Measurements from ENCODE around the gene PFDN4.

The PFDN4 gene

DNA sequence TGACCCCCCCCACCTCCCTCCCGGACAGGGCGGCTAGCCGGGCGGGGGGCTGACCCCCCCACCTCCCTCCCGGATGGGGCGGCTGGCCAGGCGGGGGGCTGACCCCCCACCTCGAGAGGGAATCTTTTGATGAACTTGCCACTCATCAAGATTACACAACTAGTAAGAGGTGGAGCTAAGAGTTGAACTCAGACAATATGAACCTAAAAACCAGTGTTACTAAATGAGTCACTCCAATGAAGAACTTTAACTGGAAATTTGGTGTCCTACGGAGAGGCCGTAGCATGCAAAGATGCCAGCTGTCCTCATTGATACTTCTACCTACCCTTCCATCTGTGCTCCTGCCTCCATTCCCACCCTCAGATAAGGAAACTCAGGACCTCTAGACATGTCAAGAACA is 42.8 kb downstream of the PFDN4 start:
- TF ChIP-seq, protein P1, sequence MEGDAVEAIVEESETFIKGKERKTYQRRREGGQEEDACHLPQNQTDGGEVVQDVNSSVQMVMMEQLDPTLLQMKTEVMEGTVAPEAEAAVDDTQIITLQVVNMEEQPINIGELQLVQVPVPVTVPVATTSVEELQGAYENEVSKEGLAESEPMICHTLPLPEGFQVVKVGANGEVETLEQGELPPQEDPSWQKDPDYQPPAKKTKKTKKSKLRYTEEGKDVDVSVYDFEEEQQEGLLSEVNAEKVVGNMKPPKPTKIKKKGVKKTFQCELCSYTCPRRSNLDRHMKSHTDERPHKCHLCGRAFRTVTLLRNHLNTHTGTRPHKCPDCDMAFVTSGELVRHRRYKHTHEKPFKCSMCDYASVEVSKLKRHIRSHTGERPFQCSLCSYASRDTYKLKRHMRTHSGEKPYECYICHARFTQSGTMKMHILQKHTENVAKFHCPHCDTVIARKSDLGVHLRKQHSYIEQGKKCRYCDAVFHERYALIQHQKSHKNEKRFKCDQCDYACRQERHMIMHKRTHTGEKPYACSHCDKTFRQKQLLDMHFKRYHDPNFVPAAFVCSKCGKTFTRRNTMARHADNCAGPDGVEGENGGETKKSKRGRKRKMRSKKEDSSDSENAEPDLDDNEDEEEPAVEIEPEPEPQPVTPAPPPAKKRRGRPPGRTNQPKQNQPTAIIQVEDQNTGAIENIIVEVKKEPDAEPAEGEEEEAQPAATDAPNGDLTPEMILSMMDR (conservative IDR thresholded peaks at IDR 0.05; ENCODE audit: low read length): no peak
- H3K4me3 ChIP-seq (ENCODE audit: low read length): no peak overlapping the region
- DNase-seq (ENCODE audit: low read depth): no peak

DNA sequence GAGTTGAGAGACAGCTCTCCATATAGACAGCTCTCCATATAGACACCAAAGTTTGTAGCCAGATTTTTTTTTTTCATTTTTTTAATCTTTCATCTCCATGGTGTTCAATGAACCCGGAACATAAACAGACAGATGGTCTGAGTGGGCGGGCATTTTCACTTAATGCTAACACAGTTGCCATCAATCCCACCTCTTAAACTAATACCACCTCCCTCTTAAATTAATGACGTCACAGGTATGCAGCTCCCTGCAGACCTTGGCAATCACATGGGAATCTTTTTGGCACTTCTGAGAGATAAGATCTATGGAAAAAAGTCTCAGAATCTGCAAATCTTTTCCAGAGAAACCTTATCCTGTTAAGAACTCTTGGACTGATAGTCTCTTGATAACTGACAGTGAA is 43.2 kb downstream of the PFDN4 start:
- TF ChIP-seq, protein P1 (conservative IDR thresholded peaks at IDR 0.05; ENCODE audit: low read length): no peak
- DNase-seq (ENCODE audit: low read depth): no peak
- no peak overlapping the region for H3K4me3 ChIP-seq (ENCODE audit: low read length)

DNA sequence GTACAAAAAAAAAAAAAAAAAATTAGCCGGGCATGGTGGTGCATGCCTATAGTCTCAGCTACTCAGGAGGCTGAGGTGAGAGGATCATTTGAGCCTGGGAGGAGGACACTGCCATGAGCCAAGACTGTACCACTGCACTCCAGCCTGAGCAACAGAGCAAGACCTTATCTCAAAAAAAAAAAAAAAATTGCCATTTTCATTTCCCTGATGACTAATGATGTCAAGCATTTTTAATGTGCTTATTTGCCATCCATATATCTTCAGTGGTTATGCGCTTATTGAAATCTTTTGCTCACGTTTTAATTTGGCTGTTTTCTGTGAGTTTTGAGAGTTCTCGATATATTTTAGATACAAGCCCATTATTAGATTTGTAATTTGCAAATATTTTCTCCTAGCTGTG is 46.7 kb downstream of the PFDN4 start:
- TF ChIP-seq, protein P1 (conservative IDR thresholded peaks at IDR 0.05; ENCODE audit: low read length): no peak
- H3K4me3 ChIP-seq (ENCODE audit: low read length): no peak overlapping the region
- DNase-seq (ENCODE audit: low read depth): no peak

DNA sequence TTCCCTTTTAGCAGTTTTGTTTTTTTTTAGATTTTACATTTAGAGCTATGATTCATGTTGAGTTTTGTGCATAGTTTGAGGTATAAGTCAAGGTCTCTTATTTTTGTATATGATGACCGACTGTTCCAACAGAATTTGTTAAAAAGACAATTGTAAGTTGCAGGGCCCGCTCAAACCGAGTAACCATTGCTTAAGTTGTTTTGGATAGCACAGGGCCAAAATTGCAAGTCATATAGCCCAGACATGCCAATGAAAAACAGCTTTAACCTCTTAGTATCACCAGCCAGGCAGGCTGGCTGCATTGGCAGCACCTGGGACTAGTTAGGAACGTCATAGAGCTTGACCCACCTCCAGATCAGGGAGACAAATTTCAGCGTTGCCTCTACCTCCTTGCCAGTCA is 47.3 kb downstream of the PFDN4 start:
- DNase-seq (ENCODE audit: low read depth): peak; percentile 42
- TF ChIP-seq, protein P1 (conservative IDR thresholded peaks at IDR 0.05; ENCODE audit: low read length): no peak
- H3K4me3 ChIP-seq (ENCODE audit: low read length): no peak overlapping the region

DNA sequence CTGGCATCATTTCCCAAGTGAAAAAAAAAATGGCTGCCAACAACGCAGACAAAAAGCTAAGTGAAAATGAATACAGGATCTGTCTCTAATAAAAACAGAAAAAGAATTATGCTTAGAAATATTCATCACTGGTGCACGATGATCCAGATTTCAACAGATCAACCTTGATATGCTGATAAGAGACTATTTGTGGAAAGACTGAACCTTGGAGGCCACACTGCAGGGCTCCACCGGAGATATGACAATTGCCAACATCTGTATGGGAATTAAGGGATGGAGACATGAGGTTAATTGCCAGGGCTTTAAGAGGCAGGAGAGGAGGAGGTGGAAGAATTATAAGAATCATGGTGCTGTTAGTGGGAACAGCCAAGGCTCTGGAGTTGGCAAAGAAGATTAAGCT is 48.3 kb downstream of the PFDN4 start:
- no peak overlapping the region for H3K4me3 ChIP-seq (ENCODE audit: low read length)
- DNase-seq (ENCODE audit: low read depth): no peak
- TF ChIP-seq, protein P1 (conservative IDR thresholded peaks at IDR 0.05; ENCODE audit: low read length): no peak

DNA sequence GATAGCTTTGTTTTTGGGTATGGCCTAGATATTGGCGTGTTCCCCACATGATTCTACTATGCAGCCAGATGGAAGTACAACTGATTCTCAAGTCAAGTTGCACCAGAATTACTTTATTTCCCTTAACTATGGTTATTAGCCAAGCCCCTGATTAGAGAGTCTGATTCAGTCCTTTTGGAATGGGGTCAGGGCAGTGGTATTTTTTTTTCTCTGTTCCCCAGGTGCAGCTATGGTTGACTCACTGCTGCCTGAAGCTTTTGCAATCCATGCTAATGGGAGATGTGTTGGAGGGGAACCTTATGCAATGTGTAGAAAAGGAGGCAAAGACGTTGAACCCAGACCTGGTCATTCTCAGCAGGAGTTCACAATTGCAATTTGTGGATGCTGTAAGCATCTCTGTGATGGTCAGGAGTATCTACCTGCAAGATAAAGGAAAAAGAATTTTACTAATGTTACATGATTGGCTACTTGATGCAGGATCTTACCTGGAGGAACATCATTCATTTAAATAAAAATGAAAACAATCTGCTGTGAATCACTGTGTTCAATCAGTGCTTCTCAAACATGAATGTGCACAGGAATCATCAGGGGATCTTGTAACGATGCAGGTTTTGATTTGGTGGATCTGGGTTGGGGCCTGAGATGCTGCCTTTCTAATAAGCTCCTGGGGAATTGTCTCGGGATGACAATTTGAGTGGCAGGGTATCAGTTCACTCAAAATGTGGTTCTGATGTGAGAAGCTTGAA is 49.4 kb downstream of the PFDN4 start:
- no peak overlapping the region for H3K4me3 ChIP-seq (ENCODE audit: low read length)
- TF ChIP-seq, protein P1 (conservative IDR thresholded peaks at IDR 0.05; ENCODE audit: low read length): no peak
- DNase-seq (ENCODE audit: low read depth): peak; percentile 84

DNA sequence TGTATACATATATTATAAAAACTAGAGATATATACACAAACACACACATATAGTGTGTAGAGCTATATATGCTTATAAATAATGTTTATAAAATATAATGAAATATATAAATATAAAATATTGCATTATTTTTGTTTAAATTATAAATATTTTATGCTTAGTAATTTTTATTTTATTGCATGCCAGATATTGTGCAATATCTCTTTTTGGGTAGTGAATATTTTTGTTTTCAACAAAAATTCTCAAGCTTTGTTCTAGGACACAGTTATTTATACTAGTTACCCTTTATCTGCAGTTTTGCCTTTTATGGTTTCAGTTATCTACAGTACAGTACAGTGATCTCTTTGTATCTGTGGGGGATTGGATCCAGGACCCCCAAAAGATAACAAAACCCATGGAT is 52.2 kb downstream of the PFDN4 start:
- no peak for DNase-seq (ENCODE audit: low read depth)
- no peak overlapping the region for H3K4me3 ChIP-seq (ENCODE audit: low read length)
- TF ChIP-seq, protein P1 (conservative IDR thresholded peaks at IDR 0.05; ENCODE audit: low read length): no peak

Data from AG10803 (cell line).